Fibroblast of skin of right biceps (primary cell): ENCODE measurements around the gene PLEKHG2.
"Not testable (repeated sequence)": the region's sequence is repeated elsewhere in the genome, so short reads cannot be mapped to it uniquely, and the experiment has no call there.

ENCODE experiments used
- DNase-seq: peaks from one replicate; pipeline ENCODE4 v3.0.0-alpha.2; 2013

PLEKHG2 gene

DNA sequence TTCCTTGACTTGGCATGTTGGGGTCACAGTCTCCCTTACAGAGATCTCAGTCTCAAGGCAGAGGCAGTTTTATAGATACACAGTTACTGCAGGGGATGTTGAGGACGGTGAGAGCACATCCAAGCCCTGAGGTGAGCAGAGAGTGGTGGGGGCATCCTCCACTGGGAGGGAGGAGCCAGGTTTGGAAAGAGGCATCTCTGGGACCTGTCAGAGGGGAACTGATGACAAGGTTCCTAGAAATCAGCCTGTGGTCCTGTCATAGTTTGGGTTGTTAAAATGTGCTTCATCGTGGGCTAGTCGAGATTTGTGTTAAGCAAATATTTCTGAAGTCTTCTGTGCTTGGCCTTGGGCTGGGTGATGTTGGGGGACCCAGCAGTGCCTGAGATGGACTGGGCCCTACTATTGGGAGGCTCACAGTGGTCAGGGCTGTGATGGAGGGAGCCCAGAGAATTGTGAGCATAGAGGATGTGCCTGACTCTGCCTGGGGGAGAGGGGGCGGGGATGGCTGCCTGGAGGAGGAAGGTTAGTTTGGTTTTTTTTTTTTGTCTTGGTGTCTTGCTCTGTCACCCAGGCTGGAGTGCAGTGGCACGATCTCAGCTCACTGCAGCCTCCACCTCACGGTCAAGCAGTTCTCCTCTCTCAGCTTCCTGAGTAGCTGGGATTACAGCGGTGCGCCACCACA lies 36.8 kb downstream of the PLEKHG2 start:
- DNase-seq = no peak

DNA sequence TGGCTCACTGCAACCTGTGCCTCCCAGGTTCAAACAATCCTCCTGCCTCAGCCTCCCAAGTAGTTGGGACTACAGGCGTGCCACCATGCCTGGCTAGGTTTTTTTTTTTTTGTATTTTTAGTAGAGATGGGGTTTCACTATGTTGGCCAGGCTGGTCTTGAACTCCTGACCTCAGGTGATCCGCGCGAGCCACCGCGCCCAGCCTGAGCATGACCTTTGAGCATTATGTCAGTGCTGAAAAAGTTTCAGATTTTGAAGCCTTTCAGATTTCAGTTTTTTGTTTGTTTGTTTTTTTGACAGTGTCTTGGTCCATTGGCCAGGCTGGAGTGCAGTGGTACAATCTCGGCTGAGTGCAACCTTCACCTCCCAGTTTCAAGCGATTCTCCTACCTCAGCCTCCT lies 38.8 kb downstream of the PLEKHG2 start:
- DNase-seq = not testable (repeated sequence)

DNA sequence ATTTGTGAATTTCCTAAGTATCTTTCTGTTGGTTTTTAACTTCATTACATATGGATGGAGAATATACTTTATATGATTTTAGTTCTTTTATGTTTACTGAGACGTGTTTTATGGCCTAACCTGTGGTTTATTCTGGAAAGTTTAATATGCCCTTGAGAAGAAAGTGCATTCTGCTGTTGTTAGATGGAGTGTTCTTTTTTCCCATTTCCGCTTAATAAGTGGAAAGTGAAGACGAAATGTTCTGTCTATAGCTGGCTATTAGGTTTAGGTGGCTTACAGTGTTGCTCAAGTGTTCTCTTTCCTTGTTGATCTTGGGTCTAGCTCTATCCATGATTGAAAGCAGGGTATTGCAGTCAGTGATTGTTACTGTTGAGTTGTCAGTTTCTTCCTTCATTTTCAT lies 50.9 kb downstream of the PLEKHG2 start:
- DNase-seq = no peak

DNA sequence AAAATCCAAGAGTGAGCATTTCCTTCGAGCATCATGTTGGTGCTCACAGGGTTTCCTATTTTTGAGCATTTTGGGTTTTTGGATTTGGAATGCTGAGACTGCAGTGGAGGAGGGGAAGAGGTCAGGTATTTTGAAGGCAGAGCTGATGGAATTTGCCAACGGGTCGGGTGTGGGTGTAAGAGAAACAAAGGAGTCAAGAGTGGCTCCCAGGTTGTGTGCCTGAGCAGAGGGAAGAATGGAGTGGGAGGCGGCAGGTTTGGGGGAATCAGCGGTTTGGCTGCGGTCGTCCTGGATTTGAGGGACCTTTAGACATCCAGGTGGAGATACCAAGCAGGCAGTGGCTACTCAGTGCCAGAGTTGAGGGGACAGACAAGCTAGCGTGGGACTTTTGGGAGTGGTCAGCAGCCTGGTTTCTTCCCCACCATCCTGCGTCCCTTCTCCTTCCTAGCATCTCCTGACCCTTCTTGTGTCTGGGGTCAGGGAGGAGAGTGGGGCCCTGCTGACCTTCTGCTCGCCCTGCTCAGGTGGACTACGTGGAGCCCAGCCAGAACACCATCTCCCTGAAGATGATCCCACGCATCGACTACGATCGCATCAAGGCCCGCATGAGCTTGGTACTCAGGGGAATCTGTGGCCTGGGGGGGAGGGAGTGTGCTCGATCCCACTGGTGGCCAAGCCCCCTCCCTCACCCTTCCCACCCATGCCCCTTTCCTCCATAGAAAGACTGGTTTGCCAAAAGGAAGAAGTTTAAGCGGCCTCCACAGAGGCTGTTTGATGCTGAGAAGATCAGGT lies 53.7 kb downstream of the PLEKHG2 start:
- no peak for DNase-seq

GRCh38 chr19:39467941-39468340 lies 55.5 kb downstream of the PLEKHG2 start:
- no peak for DNase-seq

GRCh38 chr19:39469036-39469435 lies 56.6 kb downstream of the PLEKHG2 start:
- no peak for DNase-seq

GRCh38 chr19:39469567-39469966 lies 57.1 kb downstream of the PLEKHG2 start:
- no peak for DNase-seq

- DNase-seq = no peak
These were observed 58.4 kb downstream of the PLEKHG2 start for GRCh38 chr19:39470724-39471339.

GRCh38 chr19:39471756-39472536 lies 59.5 kb downstream of the PLEKHG2 start:
- DNase-seq = no peak

GRCh38 chr19:39472746-39473442 lies 60.4 kb downstream of the PLEKHG2 start:
- no peak for DNase-seq

DNA sequence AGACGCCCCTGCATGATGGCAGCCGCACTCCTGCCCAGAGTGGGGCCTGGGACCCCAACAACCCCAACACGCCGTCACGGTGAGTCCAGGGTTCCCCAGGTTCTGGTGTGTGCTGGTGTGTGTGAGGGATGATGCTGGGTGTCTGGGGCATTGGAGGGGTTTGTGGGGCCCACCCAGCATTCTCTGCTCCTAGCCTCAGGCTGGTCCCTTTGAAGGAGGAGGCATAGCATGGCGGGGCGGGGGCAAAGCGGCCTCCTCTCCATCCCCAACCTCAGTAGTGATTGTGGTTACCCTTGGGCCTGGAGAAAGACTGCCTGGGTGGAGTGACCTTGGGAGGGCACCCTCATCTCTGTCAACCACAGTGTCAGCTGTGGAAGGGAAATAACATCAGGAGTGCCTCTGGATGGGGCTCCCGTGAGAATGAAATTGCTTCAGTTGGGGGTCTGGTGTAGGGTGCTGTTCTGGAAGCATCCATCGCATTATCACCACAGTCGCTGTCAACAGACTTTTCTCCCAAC lies 61.0 kb downstream of the PLEKHG2 start:
- DNase-seq = no peak

DNA sequence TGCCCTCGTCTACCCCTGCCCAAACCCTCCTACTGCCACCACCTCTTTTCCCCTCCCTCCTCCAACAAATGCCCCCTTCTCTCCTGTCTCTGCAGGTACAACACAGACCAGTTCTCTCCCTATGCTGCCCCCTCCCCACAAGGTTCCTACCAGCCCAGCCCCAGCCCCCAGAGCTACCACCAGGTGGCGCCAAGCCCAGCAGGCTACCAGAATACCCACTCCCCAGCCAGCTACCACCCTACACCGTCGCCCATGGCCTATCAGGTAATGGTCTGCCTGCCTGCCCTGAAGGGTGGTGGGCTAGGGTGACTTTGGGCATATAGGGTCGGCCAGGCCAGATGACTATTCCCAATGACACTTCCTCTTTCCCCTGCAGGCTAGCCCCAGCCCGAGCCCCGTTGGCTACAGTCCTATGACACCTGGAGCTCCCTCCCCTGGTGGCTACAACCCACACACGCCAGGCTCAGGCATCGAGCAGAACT lies 61.7 kb downstream of the PLEKHG2 start:
- peak; percentile 18 for DNase-seq

DNA sequence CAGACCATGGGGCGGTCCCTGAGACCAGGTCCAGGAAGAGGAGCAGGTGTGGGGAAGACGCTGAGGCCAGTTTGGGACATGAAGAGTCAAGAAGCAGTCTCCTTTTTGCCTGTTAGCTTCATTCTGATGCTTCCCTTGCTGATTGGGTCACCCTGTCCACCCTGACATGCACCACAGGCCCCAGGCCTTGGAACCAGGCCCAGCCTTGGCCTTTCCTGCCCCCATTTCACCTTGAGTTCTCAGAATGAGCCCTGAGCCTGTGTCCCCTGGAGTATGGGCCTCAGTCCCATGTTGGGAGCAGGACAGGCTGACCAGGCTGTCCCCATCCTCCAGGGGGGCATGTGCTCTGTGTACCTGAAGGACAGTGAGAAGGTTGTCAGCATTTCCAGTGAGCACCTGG lies 63.3 kb downstream of the PLEKHG2 start:
- no peak for DNase-seq
